ENCODE measurements around the gene LARGE1.

DNA sequence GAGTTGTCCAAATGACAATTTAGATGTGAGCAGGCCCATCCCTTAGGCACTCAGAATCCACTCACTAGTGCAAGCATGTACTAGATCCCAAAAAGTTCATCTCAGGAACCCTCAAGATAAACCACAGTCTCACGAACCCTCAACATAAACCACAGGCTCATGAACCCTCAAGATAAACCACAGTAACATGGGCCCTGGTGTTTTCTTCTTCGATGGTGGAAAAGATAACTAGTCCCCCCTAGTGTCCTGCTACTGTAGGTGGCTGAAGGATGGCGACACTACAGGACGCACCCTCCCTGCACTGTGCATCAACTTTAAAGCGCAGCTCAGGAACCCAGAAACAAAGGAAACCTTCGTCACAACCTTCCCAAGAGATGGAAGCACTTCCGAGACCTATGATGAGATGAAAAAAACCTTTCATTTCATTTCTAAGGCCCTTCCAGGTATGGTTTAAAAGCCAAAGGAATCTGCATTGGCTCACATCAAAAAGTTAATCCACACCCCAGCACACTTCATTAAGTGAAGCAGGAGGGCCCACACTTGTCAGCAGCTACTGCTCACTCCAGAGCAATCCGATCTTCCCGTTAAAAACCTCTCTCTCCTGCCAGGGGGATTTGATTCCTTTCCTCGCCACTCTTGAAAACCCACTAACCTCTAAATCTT, 2.4 kb downstream of the LARGE1 start:
- TF ChIP-seq, protein P1, sequence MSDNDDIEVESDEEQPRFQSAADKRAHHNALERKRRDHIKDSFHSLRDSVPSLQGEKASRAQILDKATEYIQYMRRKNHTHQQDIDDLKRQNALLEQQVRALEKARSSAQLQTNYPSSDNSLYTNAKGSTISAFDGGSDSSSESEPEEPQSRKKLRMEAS (IDR thresholded peaks at IDR 0.05), result no peak
- TF ChIP-seq REST (IDR thresholded peaks at IDR 0.05; ENCODE audit: low read depth), result no peak
